PFSK-1 (cell line): ENCODE measurements around the gene CBR1.

Source experiments
- POLR2AphosphoS5 ChIP-seq: IDR thresholded peaks from 2 replicates; pipeline ENCODE4 v1.6.1; 2012; ENCODE audit warnings: low read depth, mild to moderate bottlenecking, control low read depth, low read length, moderate library complexity
- REST ChIP-seq, 2 experiments: IDR thresholded peaks; 2 replicates each; pipeline versions ENCODE4 v1.6.1 to v1.8.0; 2011 to 2012; ENCODE audit warnings: low read depth in 2 of 2, low read length in 2 of 2, control low read depth in 1 of 2, inconsistent platforms in 1 of 2, mild to moderate bottlenecking in 1 of 2, moderate library complexity in 1 of 2; ENCODE audit not compliant: insufficient read depth in 1 of 2
- SIN3A ChIP-seq: IDR thresholded peaks from 2 replicates; pipeline ENCODE4 v1.6.1; 2012; ENCODE audit warnings: mild to moderate bottlenecking, low read length, moderate library complexity, borderline replicate concordance; ENCODE audit not compliant: insufficient read depth
- TAF1 ChIP-seq: IDR thresholded peaks from 2 replicates; pipeline ENCODE4 v1.6.1; 2012; ENCODE audit warnings: low read length, control low read depth, borderline replicate concordance; ENCODE audit not compliant: insufficient read depth

DNA sequence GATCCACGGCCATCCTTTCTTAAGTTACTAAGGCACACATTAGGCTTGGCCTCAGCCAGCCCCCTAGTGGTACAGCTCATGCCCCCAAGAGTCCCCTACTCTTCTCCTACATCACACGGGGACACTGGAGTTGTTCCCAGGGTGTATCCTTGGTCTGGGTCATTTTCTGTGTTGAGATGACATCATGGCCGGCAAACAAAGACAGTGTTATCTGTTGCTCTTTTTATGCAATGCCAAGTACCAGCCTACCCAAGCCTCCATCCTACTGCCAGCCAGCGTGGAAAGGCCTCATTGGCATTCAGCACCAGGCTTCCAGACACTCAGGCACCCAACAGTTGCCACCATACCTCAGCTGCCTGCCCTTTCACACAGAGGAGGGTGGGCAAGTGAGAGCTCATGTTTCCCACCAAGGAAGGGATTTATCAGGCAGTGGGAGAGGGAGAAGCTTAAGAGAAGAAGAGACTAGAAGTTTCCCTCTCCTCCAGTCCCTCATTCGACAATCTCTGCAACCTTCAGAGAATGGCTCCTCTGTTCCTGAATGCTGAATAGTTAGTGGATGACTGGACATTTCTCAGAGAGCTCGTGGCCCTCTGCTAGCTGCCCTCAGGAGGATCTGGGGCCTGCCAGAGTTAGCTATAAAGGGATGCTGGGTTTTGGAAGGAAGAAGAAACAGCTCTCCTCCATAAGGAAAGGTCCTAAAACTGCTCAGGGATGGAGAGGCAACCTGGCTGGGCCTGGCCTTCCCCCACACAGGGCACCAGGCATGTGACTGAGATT lies 17.7 kb downstream of the CBR1 start:
- TF ChIP-seq POLR2AphosphoS5 (no peak), TAF1 (no peak), REST (IDR thresholded peaks at IDR 0.05; ENCODE audit: insufficient read depth in 1 of 2, low read depth in 2 of 2, low read length in 2 of 2) (no peak), SIN3A (no peak)
